ACC112 (cell line): ENCODE results near the gene REL.
"Not testable (repeated sequence)": the region's sequence is repeated elsewhere in the genome, so short reads cannot be mapped to it uniquely, and the experiment has no call there.

Source experiments
- H2AFZ ChIP-seq: fragments of 200-600 bp; sonication (generic); one replicate; pipeline ENCODE4 v1.6.0; 2017; ENCODE audit warnings: antibody characterized with exemption, low read length; ENCODE audit not compliant: unreplicated experiment
- H3K27ac ChIP-seq: fragments of 200-600 bp; sonication (generic); 2 replicates; pipeline ENCODE4 v1.5.1; 2014; ENCODE audit warnings: low read depth, mild to moderate bottlenecking, antibody characterized with exemption, low read length, moderate library complexity
- H3K27me3 ChIP-seq: fragments of 200-600 bp; sonication (generic); 2 replicates; pipeline ENCODE4 v1.6.1; 2014; ENCODE audit warnings: mild to moderate bottlenecking, antibody characterized with exemption, low read length, moderate library complexity, mixed read lengths; ENCODE audit not compliant: insufficient read depth
- H3K36me3 ChIP-seq: fragments of 200-600 bp; sonication (generic); 2 replicates; pipeline ENCODE4 v1.6.1; 2016; ENCODE audit warnings: mild to moderate bottlenecking, antibody characterized with exemption, low read length, moderate library complexity, mixed read lengths; ENCODE audit not compliant: insufficient read depth
- H3K4me1 ChIP-seq: fragments of 200-600 bp; sonication (generic); one replicate; pipeline ENCODE4 v1.6.1; 2016; ENCODE audit warnings: low read length, mixed read lengths; ENCODE audit not compliant: insufficient read depth, unreplicated experiment, control insufficient read depth
- H3K4me3 ChIP-seq: fragments of 200-600 bp; sonication (generic); 2 replicates; pipeline ENCODE4 v1.5.1; 2014; ENCODE audit warnings: mild to moderate bottlenecking, low read depth, low read length
- H3K79me2 ChIP-seq: fragments of 200-600 bp; sonication (generic); one replicate; pipeline ENCODE4 v1.6.0; 2016; ENCODE audit warnings: low read length; ENCODE audit not compliant: control insufficient read depth, unreplicated experiment, insufficient read depth

REL gene

GRCh38 chr2:60888853-60889252 lies 7.5 kb downstream of the REL start:
- no peaks in the 10 kb centered on the region for H3K27me3 ChIP-seq
- no peak overlapping the region for H3K4me3 ChIP-seq
- no peak overlapping the region for H3K27ac ChIP-seq
- peaks cover 15% of the 10 kb centered on the region for H3K4me1 ChIP-seq
- H2AFZ ChIP-seq = no peak overlapping the region
- H3K79me2 ChIP-seq = peaks cover 39% of the 10 kb centered on the region
- peaks cover 3% of the 10 kb centered on the region; the same call in 1 of the 2 replicates for H3K36me3 ChIP-seq

DNA sequence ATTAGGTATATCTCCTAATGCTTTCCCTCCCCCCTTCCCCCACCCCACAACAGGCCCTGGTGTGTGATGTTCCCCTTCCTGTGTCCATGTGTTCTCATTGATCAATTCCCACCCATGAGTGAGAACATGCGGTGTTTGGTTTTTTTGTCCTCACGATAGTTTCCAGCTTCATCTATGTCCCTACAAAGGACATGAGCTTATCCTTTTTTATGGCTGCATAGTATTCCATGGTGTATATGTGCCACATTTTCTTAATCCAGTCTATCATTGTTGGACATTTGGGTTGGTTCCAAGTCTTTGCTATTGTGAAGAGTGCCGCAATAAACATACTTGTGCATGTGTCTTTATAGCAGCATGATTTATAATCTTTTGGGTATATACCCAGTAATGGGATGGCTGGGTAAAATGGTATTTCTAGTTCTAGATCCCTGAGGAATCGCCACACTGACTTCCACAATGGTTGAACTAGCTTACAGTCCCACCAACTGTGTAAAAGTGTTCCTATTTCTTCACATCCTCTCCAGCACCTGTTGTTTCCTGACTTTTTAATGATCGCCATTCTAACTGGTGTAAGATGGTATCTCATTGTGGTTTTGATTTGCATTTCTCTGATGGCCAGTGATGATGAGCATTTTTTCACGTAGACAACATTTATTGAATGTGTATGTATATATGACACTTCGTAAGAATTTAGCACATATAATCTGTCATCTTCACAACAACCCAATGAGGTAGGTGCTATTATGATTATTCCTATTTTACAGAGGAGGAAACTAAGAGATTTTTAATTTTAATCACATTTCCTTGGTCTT lies 8.4 kb downstream of the REL start:
- H3K27ac ChIP-seq, H3K36me3 ChIP-seq, H2AFZ ChIP-seq, H3K4me3 ChIP-seq, H3K27me3 ChIP-seq: not testable (repeated sequence)
- H3K79me2 ChIP-seq = peaks cover 32% of the 10 kb centered on the region
- peaks cover 13% of the 10 kb centered on the region for H3K4me1 ChIP-seq

DNA sequence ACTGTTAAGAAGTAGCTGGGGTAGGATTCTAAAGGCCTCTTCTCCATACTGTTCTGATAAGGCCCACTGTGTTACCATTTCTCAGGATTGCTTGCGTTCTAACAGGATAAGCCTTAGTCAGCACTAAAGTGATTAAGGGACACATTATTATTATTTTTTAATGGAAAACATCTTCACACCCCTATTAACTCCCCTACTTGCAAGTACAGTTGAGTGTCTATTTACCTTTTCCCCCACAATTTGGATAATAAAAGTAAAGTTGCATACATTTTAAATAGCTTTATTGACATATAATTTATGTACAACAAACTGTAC lies 9.0 kb downstream of the REL start:
- peaks cover 3% of the 10 kb centered on the region; the same call in 1 of the 2 replicates for H3K36me3 ChIP-seq
- H3K27me3 ChIP-seq = no peaks in the 10 kb centered on the region
- no peak overlapping the region for H2AFZ ChIP-seq
- H3K79me2 ChIP-seq = peaks cover 26% of the 10 kb centered on the region
- H3K27ac ChIP-seq = no peak overlapping the region
- H3K4me1 ChIP-seq = peaks cover 8% of the 10 kb centered on the region
- no peak overlapping the region for H3K4me3 ChIP-seq

DNA sequence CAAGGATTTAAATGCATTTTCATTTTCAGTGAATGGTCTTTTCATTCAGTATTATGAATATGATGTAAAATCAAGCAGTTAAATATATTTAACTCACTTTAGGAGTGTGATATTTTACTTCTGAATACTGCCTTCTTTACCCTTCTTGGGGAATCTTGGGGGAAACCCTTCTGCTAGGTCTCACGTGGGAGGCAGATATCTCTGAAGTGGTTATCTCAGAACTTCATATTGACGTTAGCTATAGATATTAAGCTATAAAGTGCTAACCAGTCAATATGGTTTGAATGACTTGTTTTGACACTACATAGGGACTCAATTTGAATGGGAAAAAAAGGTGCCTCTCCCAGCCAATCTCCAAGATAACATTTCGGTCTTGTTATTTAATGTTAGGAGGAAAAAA lies 9.8 kb downstream of the REL start:
- H3K27me3 ChIP-seq = no peaks in the 10 kb centered on the region
- H3K4me3 ChIP-seq = no peak overlapping the region
- no peak overlapping the region for H3K27ac ChIP-seq
- no peaks in the 10 kb centered on the region for H3K4me1 ChIP-seq
- H3K36me3 ChIP-seq = peaks cover 3% of the 10 kb centered on the region; the same call in 1 of the 2 replicates
- peaks cover 18% of the 10 kb centered on the region for H3K79me2 ChIP-seq
- H2AFZ ChIP-seq = no peak overlapping the region

GRCh38 chr2:60898567-60898966 lies 17.2 kb downstream of the REL start:
- Histone ChIP-seq H3K27ac (no peak overlapping the region), H3K27me3 (no peaks in the 10 kb centered on the region), H3K79me2 (no peaks in the 10 kb centered on the region), H3K4me3 (no peak overlapping the region), H2AFZ (no peak overlapping the region), H3K4me1 (no peaks in the 10 kb centered on the region), H3K36me3 (peaks cover 8% of the 10 kb centered on the region)

- Histone ChIP-seq H3K36me3 (peaks cover 11% of the 10 kb centered on the region), H2AFZ (no peak overlapping the region), H3K27me3 (no peaks in the 10 kb centered on the region), H3K4me1 (no peaks in the 10 kb centered on the region), H3K79me2 (no peaks in the 10 kb centered on the region), H3K27ac (no peak overlapping the region), H3K4me3 (no peak overlapping the region)
Observed at GRCh38 chr2:60899230-60899891, 18.0 kb downstream of the REL start.

- H3K36me3 ChIP-seq = peaks cover 11% of the 10 kb centered on the region
- no peaks in the 10 kb centered on the region for H3K27me3 ChIP-seq
- no peak overlapping the region for H3K4me3 ChIP-seq
- H3K27ac ChIP-seq = no peak overlapping the region
- H2AFZ ChIP-seq = no peak overlapping the region
- H3K4me1 ChIP-seq = no peaks in the 10 kb centered on the region
- no peaks in the 10 kb centered on the region for H3K79me2 ChIP-seq
Observed at GRCh38 chr2:60899892-60900249, 18.5 kb downstream of the REL start.

DNA sequence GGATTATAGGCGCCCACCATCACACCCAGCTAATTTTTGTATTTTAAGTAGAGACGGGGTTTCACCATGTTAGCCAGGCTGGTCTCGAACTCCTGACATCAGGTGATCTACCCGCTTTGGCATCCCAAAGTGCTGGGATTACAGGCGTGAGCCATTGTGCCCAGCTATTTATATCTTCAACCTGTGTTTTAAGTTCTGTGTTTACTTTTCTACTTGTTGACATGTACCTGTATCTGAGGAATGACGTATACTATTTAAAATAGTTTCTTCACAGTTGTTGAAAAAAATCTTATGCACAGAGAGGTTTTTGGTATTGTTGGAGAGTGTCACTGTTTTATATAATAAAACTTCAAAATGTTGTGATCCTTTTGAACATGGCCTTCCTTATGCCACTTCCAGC lies 19.9 kb downstream of the REL start:
- peaks cover 11% of the 10 kb centered on the region for H3K36me3 ChIP-seq
- not testable (repeated sequence) for H3K79me2 ChIP-seq, H2AFZ ChIP-seq

DNA sequence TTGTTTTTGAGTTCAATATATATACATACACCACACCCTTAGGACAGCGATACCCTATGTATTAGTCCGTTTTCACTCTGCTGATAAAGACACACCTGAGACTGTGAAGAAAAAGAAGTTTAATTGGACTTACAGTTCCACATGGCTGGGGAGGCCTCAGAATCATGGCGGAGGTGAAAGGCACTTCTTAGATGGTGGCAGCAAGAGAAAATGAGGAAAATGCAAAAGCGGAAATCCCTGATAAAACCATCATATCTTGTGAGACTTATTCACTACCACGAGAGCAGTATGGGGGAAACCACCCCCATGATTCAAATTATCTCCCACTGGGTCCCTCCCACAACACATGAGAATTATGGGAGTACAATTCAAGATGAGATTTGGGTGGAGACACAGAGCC lies 24.5 kb downstream of the REL start:
- not testable (repeated sequence) for H3K36me3 ChIP-seq, H3K4me3 ChIP-seq, H3K27ac ChIP-seq, H3K79me2 ChIP-seq, H2AFZ ChIP-seq, H3K27me3 ChIP-seq, H3K4me1 ChIP-seq

More for the DNA sequence above, 19.9 kb downstream of the REL start:
- not testable (repeated sequence) for H3K4me1 ChIP-seq, H3K4me3 ChIP-seq, H3K27ac ChIP-seq, H3K27me3 ChIP-seq

DNA sequence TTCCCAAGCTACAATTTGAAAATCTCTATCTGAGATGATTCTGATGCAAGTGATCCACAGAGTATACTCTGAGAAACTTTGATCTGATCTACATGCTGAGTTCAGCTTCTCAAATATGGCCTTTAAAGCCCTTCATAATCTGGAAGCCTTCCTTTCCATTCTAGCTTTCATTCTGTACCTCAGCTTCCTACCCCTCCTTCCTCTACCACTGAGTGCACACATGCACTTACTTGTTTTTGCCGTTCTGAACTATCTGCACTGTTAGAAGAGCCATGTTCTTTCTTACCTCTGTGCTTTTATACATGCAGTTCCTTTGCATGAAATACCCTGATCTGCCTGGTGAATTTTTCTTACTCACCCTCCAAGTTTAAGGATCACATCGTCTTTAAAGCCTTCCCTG lies 25.0 kb downstream of the REL start:
- H3K36me3 ChIP-seq = peaks cover 7% of the 10 kb centered on the region
- no peaks in the 10 kb centered on the region for H3K4me1 ChIP-seq
- no peaks in the 10 kb centered on the region for H3K27me3 ChIP-seq
- H3K79me2 ChIP-seq = no peaks in the 10 kb centered on the region
- no peak overlapping the region for H3K4me3 ChIP-seq
- no peak overlapping the region for H2AFZ ChIP-seq
- H3K27ac ChIP-seq = no peak overlapping the region

DNA sequence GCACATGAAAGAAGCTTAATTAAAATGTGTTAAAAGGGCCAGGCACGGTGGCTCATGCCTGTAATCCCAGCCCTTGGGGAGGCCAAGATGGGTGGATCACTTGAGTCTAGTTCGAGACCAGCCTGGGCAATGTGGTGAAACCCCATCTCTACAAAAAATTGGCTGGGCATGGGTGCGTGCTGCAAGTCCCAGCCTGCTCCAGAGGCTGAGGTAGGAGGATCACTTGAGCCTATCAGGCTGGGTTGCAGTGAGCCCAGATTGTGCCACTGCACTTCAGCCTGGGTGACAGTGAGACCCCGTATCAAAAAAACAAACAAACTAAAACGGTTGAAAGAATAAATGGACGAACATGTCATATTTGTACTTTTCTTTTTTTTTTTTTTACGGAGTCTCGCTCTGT lies 26.0 kb downstream of the REL start:
- Histone ChIP-seq H3K36me3 (peaks cover 7% of the 10 kb centered on the region), H3K79me2 (no peaks in the 10 kb centered on the region)

More for the DNA sequence above, 26.0 kb downstream of the REL start:
- Histone ChIP-seq H3K27me3 (no peaks in the 10 kb centered on the region), H2AFZ (no peak overlapping the region), H3K4me1 (no peaks in the 10 kb centered on the region), H3K27ac (no peak overlapping the region), H3K4me3 (no peak overlapping the region)
